ENCODE results near the gene BAIAP2L2.

BAIAP2L2 gene

GRCh38 chr22:38137876-38138687 is 27.6 kb upstream of the BAIAP2L2 start:
- TF ChIP-seq ZBTB7A (IDR thresholded peaks at IDR 0.05; ENCODE audit: low read depth) (no peak), TEAD4 (IDR thresholded peaks at IDR 0.05) (no peak), CEBPB (IDR thresholded peaks at IDR 0.05) (no peak), REST (IDR thresholded peaks at IDR 0.05; ENCODE audit: low read depth) (no peak), TAF1 (IDR thresholded peaks at IDR 0.05; ENCODE audit: low read depth) (no peak), YY1 (IDR thresholded peaks at IDR 0.05; ENCODE audit: low read depth) (no peak)

- TF ChIP-seq TEAD4 (IDR thresholded peaks at IDR 0.05), result no peak
- no peak for TF ChIP-seq ZBTB7A (IDR thresholded peaks at IDR 0.05; ENCODE audit: low read depth)
- no peak for TF ChIP-seq CREB1 (IDR thresholded peaks at IDR 0.05; ENCODE audit: low read depth)
- no peak for TF ChIP-seq EP300 (IDR thresholded peaks at IDR 0.05; ENCODE audit: borderline replicate concordance)
- no peak for TF ChIP-seq NFIC (IDR thresholded peaks at IDR 0.05)
- TF ChIP-seq REST (IDR thresholded peaks at IDR 0.05; ENCODE audit: low read depth), result no peak
- TF ChIP-seq TAF1 (IDR thresholded peaks at IDR 0.05; ENCODE audit: low read depth), result no peak
- TF ChIP-seq TCF12 (IDR thresholded peaks at IDR 0.05; ENCODE audit: low read depth), result no peak
- no peak for TF ChIP-seq FOXM1 (IDR thresholded peaks at IDR 0.05; ENCODE audit: borderline replicate concordance, low read depth)
- no peak for TF ChIP-seq RAD21 (IDR thresholded peaks at IDR 0.05; ENCODE audit: low read depth)
These were observed 26.1 kb upstream of the BAIAP2L2 start for GRCh38 chr22:38136607-38137006.

- TF ChIP-seq TAF1 (IDR thresholded peaks at IDR 0.05; ENCODE audit: low read depth), result no peak
- TF ChIP-seq ZBTB7A (IDR thresholded peaks at IDR 0.05; ENCODE audit: low read depth), result no peak
- TF ChIP-seq RAD21 (IDR thresholded peaks at IDR 0.05; ENCODE audit: low read depth), result no peak
- TF ChIP-seq TEAD4 (IDR thresholded peaks at IDR 0.05), result no peak
These were observed 24.7 kb upstream of the BAIAP2L2 start for GRCh38 chr22:38135133-38135706.

- TF ChIP-seq CREB1 (IDR thresholded peaks at IDR 0.05; ENCODE audit: low read depth) (no peak), NFIC (IDR thresholded peaks at IDR 0.05) (no peak), TCF12 (IDR thresholded peaks at IDR 0.05; ENCODE audit: low read depth) (no peak), CEBPB (IDR thresholded peaks at IDR 0.05) (no peak), REST (IDR thresholded peaks at IDR 0.05; ENCODE audit: low read depth) (no peak), TAF1 (IDR thresholded peaks at IDR 0.05; ENCODE audit: low read depth) (no peak), RAD21 (IDR thresholded peaks at IDR 0.05; ENCODE audit: low read depth) (no peak), FOXM1 (IDR thresholded peaks at IDR 0.05; ENCODE audit: borderline replicate concordance, low read depth) (no peak), EP300 (IDR thresholded peaks at IDR 0.05; ENCODE audit: borderline replicate concordance) (no peak), USF1 (IDR thresholded peaks at IDR 0.05) (no peak), MAX (IDR thresholded peaks at IDR 0.05) (no peak), ZBTB7A (IDR thresholded peaks at IDR 0.05; ENCODE audit: low read depth) (no peak), TEAD4 (IDR thresholded peaks at IDR 0.05) (no peak)
These were observed 22.8 kb upstream of the BAIAP2L2 start for GRCh38 chr22:38133331-38133730.

GRCh38 chr22:38132794-38133193 is 22.3 kb upstream of the BAIAP2L2 start:
- TF ChIP-seq FOXM1 (IDR thresholded peaks at IDR 0.05; ENCODE audit: borderline replicate concordance, low read depth) (no peak), TAF1 (IDR thresholded peaks at IDR 0.05; ENCODE audit: low read depth) (no peak), EP300 (IDR thresholded peaks at IDR 0.05; ENCODE audit: borderline replicate concordance) (no peak), CREB1 (IDR thresholded peaks at IDR 0.05; ENCODE audit: low read depth) (no peak), REST (IDR thresholded peaks at IDR 0.05; ENCODE audit: low read depth) (no peak), RAD21 (IDR thresholded peaks at IDR 0.05; ENCODE audit: low read depth) (no peak), TEAD4 (IDR thresholded peaks at IDR 0.05) (no peak), TCF12 (IDR thresholded peaks at IDR 0.05; ENCODE audit: low read depth) (no peak), MAX (IDR thresholded peaks at IDR 0.05) (no peak), CEBPB (IDR thresholded peaks at IDR 0.05) (no peak), USF1 (IDR thresholded peaks at IDR 0.05) (no peak), NFIC (IDR thresholded peaks at IDR 0.05) (no peak)

Measured in Ishikawa (cell line).